Mesenteric fat pad (tissue), 1 donor: ENCODE results near the gene YBX2. TPM values are rescaled to one million over a fixed set of nuclear protein-coding genes. Genes with fewer than 3 reads are reported as not detected.

Source experiments
- DNase-seq: peaks from one replicate; pipeline ENCODE4 v3.0.0-alpha.2; 2020; ENCODE audit warnings: low spot score
- total RNA-seq: library from RNA; stranded (reverse); fragmentation: NEBNext Ultra II Directional; extraction: Animal tissue kit (Norgen Biotek cat#: 25700); gene quantifications from one replicate; pipeline ENCODE4 v1.2.1, GENCODE V29; 2021
- donor health status: DM: yes; HTN: yes; CAD: no.

Gene YBX2
- total RNA-seq, 1 donor from 2014 or later = 2.3 TPM

DNA sequence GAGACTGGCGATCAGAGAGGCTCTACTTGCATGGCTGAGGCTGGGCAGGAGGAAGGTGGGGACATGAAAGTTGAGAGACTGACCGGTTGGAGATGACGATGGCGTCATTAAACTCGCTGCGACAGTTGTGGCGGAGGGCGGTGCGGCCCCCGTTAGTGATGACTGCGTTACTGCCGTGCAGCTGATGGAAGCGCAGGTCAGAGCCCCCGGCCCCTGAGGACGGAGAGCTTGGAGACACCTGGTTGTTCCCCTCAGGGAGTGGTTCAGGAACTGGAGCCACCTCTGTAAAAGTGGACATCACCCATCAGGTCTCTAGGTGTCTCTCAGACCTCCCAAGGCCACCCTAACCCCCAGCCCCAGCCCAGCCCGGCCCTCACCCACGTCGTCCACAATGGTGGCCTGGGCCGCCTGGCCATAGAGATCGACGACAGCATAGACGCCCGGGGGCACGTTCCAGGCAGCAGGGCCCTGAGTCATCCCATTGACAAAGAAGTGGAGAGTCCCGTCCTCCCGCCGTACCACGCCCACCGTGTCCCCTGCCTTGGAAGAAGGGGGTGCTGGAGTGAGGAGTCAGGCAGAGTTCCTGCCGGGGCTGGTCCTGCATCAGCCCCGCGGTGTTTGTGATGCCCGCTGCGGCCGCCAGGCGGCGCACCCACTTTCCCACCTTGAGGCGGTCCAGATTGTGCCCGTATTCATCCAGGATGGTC, 29.4 kb upstream of the YBX2 start:
- no peak for DNase-seq

DNA sequence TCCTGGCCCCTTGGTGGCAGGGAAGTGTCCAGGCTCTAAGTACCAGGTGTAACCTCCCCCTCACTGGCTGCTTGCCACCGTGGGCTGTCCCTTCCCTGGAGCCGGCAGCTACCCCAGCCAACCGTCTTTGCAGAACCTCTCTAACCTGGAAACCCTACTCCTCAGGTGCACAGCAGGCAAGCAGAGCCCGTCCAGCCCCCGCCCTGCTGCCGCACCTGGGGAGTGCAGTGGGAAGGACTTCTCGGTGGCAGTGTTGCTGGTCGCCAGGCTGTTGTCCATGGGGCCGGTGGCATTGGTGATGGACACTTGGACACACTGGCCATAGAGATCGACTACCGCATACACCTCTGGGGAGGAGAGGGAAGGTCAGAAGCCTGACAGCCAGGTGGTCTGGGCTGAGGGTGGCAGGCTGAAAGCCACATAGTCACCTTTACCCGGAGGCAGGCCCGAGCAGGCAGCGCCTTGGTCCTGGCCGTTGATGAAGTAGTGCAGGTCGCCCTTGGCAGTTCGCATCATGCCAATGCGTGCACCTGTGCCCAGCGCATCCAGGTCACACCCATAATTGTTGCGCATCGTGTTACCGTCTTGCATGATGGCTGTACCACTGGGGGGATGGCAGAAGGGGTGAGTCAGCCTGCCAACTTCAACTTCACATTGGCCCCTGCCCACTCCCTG, 28.2 kb upstream of the YBX2 start:
- no peak for DNase-seq

GRCh38 chr17:7321466-7321865, 27.0 kb upstream of the YBX2 start:
- no peak for DNase-seq

DNA sequence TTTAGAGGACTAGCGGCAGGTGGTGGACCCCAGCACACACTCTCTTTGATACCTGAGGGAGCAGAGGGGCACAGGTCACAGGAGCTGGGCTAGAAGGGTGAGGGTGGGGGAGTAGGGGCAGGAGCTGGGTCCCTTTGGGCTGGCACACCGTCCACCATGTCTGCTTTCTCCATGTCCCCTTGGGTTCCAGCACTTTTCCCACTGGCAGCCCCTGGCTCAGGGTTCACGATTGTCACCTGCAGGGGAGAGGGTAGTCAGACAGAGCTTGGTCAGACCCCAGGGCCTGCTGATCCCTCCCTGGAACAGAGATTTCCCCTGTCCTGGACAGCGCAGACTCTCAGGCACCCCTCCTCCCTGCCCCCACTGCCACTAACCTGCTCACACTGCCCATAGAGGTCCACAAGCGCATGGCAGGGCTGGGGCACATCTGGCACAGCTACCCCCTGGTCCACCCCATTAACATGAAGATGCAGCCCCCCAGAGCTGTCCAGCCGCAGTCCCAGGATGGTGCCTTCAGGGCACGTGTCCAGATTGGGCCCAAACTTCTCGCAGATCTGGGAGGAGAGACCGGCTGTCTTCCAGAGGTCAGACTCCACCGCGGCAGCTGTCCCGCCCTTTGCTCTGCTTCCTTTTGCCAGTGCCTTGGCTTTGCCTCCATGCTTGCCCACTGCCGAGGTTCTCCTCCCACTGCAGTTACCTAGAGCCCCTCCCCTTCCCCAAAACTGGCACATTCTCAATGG, 23.9 kb upstream of the YBX2 start:
- no peak for DNase-seq

DNA sequence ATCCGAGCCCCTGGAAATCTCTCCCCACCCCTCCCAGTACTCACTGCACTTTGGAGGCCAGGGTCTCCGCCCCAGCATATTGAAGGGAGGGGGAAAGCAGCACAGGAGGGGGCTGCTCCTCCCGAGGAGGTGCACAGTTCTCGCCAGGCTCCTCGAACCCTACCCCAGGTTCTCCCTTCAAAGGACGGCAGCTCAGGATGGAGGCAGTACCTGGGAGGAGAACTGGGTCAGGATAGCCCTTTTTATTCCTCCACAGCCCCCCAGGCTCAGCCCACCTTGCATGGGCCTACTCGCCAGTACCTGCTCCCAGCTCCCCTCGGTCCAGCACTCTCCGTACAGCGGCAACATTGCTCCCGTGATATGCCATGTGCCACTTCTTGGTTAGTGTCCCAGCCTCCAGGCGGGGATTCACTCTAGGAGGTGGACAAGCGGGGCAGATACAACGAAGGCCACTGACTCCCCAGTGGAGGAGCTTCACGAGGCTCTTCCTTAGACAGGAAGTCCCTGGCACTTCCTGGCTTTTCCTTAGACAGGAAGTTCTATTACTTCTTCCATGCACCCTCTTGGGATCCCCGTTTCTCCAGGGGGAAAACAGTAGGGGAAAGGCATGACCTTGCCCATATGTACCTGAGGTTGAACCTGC, 22.8 kb upstream of the YBX2 start:
- no peak for DNase-seq

DNA sequence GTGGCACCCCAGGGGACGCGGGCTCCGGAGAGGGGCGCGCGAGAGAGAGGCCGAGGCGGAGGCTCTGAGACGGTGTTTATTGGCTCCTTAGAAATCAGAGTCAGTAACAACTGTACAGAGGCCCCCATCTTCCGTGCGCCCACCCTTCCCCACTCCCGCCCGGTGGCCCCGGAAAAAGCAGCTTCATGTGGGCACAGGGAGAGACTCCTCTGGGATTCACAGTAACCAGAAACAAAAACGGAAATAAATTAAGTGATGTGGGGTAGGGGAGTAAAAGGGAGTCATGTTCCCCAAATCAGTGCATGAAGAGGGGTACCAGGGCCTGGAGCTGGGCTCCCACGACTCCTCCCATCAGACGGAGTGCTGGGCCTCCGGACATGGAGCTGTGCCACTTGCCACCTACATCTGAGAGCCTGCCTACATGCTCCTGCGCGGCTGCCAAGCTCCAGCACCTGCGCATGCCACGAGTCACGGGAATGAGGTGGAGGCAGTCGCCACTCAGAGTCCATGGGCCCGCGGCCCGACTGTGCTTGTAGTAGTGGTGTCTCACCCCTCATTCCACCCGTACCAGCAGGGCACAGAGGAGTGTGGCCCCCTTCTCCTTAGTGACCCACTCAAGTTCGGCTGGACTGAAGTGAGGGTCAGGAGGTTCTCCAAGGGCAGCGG, 21.3 kb upstream of the YBX2 start:
- DNase-seq = no peak

DNA sequence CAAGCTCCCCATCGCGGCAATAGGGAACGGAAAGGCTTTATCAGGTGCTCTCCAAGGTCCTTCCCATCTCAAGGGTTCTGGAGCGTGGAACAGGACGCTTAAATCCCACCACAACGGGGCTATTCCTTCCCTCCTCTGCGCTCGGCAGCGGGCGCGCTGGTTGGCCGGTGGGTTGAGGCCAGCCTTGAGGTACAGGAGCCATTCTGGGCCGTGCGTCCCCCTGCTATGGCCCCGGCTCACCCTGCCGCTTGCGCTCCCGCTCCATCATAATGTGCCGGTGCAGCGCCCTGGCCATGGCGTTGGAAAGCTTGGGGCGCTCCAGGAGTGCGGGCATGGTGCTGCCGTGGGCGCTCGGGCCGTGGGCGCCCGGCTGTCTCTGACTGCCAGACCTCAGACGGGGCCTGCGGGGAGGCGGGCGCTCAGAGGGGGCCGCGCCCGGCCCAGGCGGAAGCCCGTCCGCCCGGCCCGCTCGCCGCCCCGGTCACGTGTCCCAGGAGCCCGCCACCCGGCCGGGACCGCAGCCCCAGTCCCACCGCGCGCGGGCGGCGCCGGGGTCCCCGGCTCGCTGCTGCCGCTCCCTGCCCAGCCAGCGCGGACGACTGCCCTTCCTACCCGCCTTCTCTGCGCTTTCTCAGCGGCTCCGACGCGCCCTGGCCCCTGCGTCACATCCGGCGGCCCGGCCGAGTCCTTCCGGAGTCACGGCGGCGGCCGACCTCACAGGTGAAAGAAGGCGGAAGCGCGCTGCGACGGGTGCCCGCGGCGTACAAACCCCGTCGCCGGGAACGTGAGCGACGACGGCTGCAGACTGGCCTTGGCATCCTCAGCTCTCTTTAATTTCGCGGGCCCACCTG, 20.5 kb upstream of the YBX2 start, which contains the start of gene GPS2:
Gene GPS2 (minus strand): TSS at position 642 of the 851 bp plus-strand sequence. CDS start 308 bp downstream, at position 334.
- DNase-seq = peak; percentile 99

- no peak for DNase-seq
These were observed 19.7 kb upstream of the YBX2 start for GRCh38 chr17:7313890-7314718.

GRCh38 chr17:7313088-7313889, 18.9 kb upstream of the YBX2 start:
- DNase-seq = no peak

DNA sequence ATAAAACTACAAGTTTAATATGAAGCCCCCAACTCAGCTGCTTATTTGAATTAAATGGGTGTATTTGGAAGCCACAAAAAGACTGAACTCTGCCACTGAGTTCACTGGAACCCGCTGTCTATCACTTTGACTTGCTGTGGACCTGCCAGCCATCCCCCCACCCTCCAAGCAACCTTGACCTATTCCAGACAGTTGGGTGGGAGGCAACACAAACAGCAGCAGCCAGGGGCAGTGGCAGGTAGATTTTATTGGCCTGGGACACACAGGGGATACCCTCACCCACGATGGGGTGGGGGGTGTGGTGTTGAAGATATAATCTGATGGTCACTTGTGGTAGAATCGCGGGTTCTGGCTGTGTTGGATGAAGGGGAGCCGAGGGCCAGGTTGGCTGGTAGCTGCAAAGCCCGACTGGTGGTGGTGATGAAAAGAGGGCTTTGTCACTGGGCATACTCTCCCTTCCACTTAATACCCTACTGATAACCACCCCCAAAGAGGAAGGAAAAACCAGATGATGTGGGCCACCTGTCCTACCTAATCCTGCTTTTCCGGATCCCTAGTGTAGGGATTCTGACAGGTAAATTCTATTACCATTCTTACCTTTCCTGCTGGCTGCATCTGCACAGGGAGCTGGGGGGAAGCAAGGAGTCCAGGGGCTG, 18.1 kb upstream of the YBX2 start:
- no peak for DNase-seq

- no peak for DNase-seq
These were observed 16.8 kb upstream of the YBX2 start for GRCh38 chr17:7311110-7311705.

DNA sequence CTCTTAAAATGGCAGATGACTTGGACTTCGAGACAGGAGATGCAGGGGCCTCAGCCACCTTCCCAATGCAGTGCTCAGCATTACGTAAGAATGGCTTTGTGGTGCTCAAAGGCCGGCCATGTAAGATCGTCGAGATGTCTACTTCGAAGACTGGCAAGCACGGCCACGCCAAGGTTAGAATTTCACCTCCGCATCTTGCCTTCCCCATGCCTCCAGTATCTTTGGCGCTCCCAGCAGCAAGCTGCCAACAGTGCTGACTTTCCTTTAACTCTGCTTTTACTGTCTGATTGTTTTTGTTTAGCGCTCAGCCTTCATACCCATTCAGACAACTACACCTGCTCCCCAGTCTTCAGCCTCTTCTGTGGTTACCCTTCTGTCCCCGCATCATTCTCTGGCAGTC, 15.2 kb upstream of the YBX2 start:
- DNase-seq = no peak

GRCh38 chr17:7308625-7309433, 14.4 kb upstream of the YBX2 start:
- no peak for DNase-seq

DNA sequence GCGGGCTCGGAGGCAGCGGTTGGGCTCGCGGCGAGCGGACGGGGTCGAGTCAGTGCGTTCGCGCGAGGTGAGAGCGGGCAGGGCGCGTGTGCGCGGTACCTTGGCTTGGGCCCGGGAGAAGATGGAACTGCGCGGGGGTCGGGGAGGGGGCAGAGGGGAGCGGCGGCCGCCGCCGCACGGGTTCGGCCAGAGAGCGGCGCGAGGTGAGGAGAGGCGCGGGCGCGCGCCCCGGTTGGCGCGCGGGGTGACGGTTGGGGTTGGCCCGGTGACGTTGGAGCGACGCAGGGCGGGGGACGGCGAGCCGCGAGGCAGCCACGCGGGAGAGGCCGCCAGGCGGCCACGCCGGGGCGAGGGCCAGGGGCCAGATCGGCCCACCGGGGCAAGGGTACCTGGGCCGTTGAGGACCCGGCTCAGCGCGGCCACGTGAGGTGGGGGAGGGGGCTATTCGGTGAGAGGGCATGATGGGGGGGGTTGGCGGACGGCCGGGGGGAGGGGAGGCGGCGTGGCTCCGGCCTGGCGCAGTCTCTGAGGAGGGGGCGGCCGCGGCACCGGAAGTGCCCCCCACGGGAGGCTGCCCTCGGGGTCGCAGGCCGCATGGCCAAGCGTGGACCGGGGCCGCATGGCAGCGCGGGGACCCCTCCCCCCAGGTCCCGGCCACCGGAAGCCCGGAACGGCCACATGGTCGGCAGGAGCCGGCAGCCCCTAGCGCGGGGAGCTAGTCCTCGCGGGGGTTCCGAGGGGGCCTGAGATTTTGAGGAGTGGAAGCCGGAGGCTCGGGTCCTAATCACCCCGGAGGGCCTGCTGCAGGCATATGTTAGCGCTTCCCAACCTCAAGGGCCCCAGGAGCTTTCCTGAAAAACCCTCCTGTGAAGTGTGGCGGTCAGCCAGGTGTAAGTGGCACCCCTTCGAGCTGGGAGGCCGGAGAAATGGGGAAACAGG, 13.5 kb upstream of the YBX2 start:
- DNase-seq = peak; percentile 92

DNA sequence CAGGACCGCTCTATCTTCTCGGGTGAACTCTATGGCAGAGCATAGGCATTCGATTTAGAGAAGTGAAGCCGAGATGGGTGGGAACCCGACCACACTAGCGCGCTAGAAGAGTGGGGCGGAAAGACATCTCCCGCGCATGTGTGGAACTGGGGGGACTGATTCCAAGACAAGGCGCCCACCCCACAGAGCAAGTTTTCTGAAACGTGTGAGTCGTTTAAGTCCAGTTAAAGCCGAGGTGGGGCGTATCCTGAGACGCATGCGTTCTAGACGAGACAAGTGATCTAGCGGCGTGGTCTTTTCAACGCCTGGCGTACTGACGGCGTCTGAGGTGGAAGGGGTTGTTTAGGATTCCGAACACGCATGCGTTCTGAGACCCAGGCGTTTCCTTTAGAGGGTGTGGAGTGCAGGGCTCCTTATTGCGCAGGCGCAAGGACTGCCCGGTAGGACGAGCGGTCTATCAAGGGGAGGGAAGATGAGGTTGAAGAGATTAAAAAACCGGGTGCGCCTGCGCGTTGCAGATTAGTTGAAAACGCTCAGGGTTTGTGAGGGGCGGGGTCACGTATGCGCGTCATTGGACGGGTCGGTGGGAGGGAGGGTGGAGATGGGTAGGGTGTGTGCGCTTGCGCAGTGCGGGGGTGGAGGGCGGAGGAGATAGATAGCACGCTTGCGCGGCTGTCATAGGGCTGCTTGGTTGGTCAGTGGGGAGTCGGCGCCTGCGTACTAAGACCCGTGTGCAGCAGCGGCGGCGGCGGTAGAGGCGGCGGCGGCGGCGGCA, 12.7 kb upstream of the YBX2 start, which contains the start of gene EIF5A:
Gene EIF5A (plus strand): TSS at position 718 of the 775 bp plus-strand sequence. CDS start 2,008 bp downstream, outside the sequence.
- DNase-seq = peak; percentile 100
